Measurements from ENCODE around the gene BMS1. TPM values are rescaled to one million over a fixed set of nuclear protein-coding genes. Genes with fewer than 3 reads are reported as not detected.

Gene BMS1
- total RNA-seq, 1 donor from 2014 or later, result 16.2 TPM

DNA sequence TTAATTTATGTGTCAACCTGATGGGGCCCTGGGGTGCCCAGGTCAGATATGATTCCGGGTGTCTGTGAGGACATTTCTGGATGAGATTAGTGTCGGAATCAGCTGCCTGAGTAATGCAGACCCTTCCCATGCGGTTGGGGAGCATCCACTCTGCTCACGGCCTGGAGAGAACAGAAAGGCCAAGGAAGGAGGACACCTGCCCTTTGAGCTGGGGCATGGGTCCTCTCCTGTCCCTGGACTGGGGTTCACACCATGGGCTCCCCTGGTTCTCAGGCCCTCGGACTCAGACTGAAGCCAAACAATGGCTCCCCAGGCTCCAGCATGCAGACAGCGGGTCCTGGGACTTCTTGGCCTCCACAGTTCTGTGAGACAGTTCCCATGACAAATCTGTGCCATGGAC lies 94.3 kb downstream of the BMS1 start:
- Mint-ChIP-seq H3K9me3 (ENCODE audit: unreplicated experiment) (peaks cover 5% of the 10 kb centered on the region), H3K4me3 (ENCODE audit: unreplicated experiment) (no peak overlapping the region), H3K27ac (ENCODE audit: unreplicated experiment) (no peak overlapping the region), H3K27me3 (ENCODE audit: unreplicated experiment) (no peaks in the 10 kb centered on the region), H3K36me3 (ENCODE audit: unreplicated experiment) (no peaks in the 10 kb centered on the region), H3K4me1 (ENCODE audit: unreplicated experiment) (peaks cover 4% of the 10 kb centered on the region)
- TF ChIP-seq, protein P1, sequence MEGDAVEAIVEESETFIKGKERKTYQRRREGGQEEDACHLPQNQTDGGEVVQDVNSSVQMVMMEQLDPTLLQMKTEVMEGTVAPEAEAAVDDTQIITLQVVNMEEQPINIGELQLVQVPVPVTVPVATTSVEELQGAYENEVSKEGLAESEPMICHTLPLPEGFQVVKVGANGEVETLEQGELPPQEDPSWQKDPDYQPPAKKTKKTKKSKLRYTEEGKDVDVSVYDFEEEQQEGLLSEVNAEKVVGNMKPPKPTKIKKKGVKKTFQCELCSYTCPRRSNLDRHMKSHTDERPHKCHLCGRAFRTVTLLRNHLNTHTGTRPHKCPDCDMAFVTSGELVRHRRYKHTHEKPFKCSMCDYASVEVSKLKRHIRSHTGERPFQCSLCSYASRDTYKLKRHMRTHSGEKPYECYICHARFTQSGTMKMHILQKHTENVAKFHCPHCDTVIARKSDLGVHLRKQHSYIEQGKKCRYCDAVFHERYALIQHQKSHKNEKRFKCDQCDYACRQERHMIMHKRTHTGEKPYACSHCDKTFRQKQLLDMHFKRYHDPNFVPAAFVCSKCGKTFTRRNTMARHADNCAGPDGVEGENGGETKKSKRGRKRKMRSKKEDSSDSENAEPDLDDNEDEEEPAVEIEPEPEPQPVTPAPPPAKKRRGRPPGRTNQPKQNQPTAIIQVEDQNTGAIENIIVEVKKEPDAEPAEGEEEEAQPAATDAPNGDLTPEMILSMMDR (IDR thresholded peaks at IDR 0.05), result no peak
- DNase-seq (ENCODE audit: extremely low spot score, unreplicated experiment), result no peak

DNA sequence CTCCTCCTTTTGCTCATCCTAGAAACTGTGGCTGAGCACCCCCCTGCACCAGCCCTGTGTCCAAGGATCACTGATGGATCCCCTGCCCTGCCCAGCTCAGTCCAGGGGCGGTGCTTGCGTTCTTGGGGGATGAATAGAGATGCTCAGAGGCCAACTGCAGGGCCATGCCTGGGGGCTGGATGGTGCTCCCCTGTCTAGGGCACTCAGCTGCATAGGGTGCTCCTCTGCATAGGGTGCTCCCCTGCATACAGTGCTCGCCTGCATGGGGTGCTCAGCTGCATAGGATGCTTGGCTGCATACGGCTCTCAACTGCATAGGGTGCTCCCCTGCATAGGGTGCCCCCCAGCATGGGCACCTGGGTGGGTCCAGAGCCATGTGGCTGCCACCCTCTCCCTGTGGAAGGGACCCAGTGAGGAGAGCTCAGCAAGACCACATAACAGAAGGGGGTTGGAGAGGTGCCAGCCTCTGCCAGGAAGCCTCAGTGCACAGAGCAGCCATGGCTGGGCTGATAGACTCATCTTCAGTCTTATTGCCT lies 95.0 kb downstream of the BMS1 start:
- H3K9me3 Mint-ChIP-seq (ENCODE audit: unreplicated experiment), result peaks cover 11% of the 10 kb centered on the region
- no peak for DNase-seq (ENCODE audit: extremely low spot score, unreplicated experiment)
- H3K27ac Mint-ChIP-seq (ENCODE audit: unreplicated experiment), result no peak overlapping the region
- peaks cover 4% of the 10 kb centered on the region for H3K4me1 Mint-ChIP-seq (ENCODE audit: unreplicated experiment)
- H3K36me3 Mint-ChIP-seq (ENCODE audit: unreplicated experiment), result no peaks in the 10 kb centered on the region
- TF ChIP-seq, protein P1 (IDR thresholded peaks at IDR 0.05), result no peak
- H3K27me3 Mint-ChIP-seq (ENCODE audit: unreplicated experiment), result no peaks in the 10 kb centered on the region
- H3K4me3 Mint-ChIP-seq (ENCODE audit: unreplicated experiment), result no peak overlapping the region

DNA sequence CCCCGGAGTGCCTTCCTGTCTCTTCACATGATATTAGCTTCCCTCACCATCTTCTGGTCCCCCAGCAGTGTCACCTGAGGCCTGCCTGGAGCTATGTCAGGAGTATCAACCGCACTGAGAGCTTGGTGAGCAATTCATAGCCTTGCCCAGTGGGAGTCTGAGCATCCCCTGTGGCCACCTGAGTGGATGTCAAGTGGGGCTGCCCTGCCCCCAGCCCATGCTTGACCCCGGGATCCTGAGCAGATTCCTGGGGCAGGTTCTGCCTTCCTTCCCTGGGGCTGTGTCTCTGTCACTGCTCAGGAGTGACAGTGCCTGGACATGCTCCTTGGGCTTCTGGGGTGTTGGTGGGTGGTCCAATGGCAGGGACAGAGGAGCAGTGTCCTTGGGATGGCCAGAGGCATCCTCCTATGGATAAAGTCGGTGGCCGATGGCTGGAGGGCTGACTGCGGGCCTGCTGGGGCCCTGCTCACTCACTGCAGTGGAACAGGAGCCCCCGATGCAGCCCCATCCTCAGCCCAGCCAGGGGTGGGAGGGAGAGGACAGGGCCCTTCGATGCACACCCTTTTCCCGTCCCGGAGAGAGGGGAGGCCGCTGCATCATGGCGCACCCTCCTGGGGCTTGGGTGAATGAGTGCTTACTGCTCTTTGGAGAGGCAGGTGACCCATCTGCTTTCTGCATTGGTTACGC lies 95.7 kb downstream of the BMS1 start:
- Mint-ChIP-seq H3K27ac (ENCODE audit: unreplicated experiment) (no peak overlapping the region), H3K36me3 (ENCODE audit: unreplicated experiment) (no peaks in the 10 kb centered on the region), H3K4me3 (ENCODE audit: unreplicated experiment) (no peak overlapping the region), H3K4me1 (ENCODE audit: unreplicated experiment) (peaks cover 4% of the 10 kb centered on the region), H3K9me3 (ENCODE audit: unreplicated experiment) (peaks cover 18% of the 10 kb centered on the region), H3K27me3 (ENCODE audit: unreplicated experiment) (no peaks in the 10 kb centered on the region)
- TF ChIP-seq, protein P1 (IDR thresholded peaks at IDR 0.05), result no peak
- no peak for DNase-seq (ENCODE audit: extremely low spot score, unreplicated experiment)

DNA sequence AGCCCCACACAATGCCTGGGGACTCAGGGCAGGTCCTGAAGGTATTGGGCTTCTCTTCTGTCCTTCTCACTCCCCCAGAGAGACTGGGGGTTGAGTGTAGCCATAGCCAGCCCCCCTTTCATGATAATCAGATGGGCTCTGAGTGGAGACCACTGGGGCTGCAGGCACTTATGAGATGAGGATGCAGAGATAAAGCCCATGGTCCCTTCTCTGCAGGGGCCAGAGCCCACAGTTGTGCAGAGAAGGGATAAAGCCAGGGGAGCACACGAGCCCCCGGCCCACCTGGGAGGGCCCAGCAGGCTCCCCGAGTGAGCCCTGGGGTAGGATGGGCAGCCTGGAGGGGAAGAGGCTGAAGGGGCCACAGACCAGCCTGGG lies 96.2 kb downstream of the BMS1 start:
- Mint-ChIP-seq H3K36me3 (ENCODE audit: unreplicated experiment) (no peaks in the 10 kb centered on the region), H3K27me3 (ENCODE audit: unreplicated experiment) (no peaks in the 10 kb centered on the region), H3K27ac (ENCODE audit: unreplicated experiment) (no peak overlapping the region), H3K9me3 (ENCODE audit: unreplicated experiment) (peaks cover 19% of the 10 kb centered on the region), H3K4me1 (ENCODE audit: unreplicated experiment) (peaks cover 4% of the 10 kb centered on the region), H3K4me3 (ENCODE audit: unreplicated experiment) (no peak overlapping the region)
- DNase-seq (ENCODE audit: extremely low spot score, unreplicated experiment), result no peak
- TF ChIP-seq, protein P1 (IDR thresholded peaks at IDR 0.05), result no peak

DNA sequence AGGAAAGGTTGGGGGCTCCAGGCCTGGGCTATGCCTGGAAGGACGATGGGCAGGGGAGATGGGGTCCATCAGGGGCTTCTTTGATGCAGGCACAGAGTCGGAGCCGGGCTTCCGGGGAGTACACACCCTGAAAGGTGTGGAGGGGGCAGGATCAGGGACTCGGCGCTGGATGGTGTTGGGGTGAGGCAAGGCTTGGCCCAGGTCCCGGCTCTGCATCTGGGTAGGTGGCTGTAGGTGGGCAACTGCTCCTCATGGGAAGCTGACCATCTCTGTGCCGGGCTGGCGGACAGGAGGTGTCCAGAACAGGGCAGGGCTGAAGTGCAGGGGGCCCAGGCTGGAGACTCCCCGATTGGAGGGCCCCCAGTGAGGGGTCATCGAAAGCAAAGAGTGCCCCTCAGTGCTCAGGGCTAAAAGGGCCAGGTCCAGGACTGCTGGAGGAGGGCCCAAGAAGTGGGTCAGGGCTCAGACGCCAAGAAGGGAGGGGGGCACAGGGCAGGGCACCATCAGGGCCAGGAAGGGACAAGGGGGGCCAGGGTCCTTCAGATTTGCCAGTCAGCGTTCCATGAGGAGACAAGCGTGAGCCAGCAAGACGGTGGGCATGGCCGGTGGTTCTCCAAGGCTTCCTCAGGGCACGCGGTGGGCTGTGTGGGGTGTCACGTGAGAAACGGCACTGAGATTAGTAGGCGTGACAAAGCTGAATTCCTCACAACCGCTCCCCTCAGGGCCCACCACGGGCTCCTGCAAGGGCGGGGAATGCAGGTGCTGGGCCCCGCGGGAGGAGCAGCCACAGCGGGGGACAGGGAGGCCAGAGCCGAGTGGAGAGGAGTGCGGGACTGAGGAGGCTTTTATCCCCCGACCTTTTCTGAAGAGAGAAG lies 97.0 kb downstream of the BMS1 start:
- H3K27ac Mint-ChIP-seq (ENCODE audit: unreplicated experiment), result no peak overlapping the region
- no peaks in the 10 kb centered on the region for H3K36me3 Mint-ChIP-seq (ENCODE audit: unreplicated experiment)
- peaks cover 19% of the 10 kb centered on the region for H3K9me3 Mint-ChIP-seq (ENCODE audit: unreplicated experiment)
- H3K4me3 Mint-ChIP-seq (ENCODE audit: unreplicated experiment), result no peak overlapping the region
- peak; percentile 83 for DNase-seq (ENCODE audit: extremely low spot score, unreplicated experiment)
- TF ChIP-seq, protein P1 (IDR thresholded peaks at IDR 0.05), result no peak
- H3K4me1 Mint-ChIP-seq (ENCODE audit: unreplicated experiment), result peaks cover 4% of the 10 kb centered on the region
- H3K27me3 Mint-ChIP-seq (ENCODE audit: unreplicated experiment), result no peaks in the 10 kb centered on the region
